ENCODE results near the gene MAGOHB. TPM values are rescaled to one million over a fixed set of nuclear protein-coding genes. Genes with fewer than 3 reads are reported as not detected.

The MAGOHB gene
- total and polyA plus RNA-seq, 2 of the 4 experiments (the other 2 are of a cell fraction), result 6.3 to 20.3 TPM

GRCh38 chr12:10635306-10635705 lies 21.9 kb upstream of the MAGOHB start:
- no peaks in the 10 kb centered on the region for H4K20me1 ChIP-seq (ENCODE audit: insufficient read depth, low read length)
- H2AFZ ChIP-seq (replicated peaks; ENCODE audit: low read length, poor library complexity), result no peak overlapping the region
- ATAC-seq (ENCODE audit: low read depth) (no peak), DNase-seq (no peak)
- H2BK20ac ChIP-seq (ENCODE audit: low read depth, low read length), result peak overlapping the region; percentile 84
- H3K4ac ChIP-seq (ENCODE audit: low read depth, low read length), result peak overlapping the region; percentile 50; the same call in 1 of the 2 replicates
- no TSS peak for BruUV-seq (replicated peaks)
- peak overlapping the region; percentile 16 to 74; a peak in 3 of 4 replicates for H4K8ac ChIP-seq (ENCODE audit: low read depth in 2 of 2, low read length in 2 of 2)
- peaks cover 8% of the 10 kb centered on the region; the same call in 1 of the 2 replicates for H3K4me1 ChIP-seq (ENCODE audit: control insufficient read depth, insufficient read depth, low read length)
- no peak overlapping the region for H3K18ac ChIP-seq (ENCODE audit: low read depth, low read length)
- H3K9me1 ChIP-seq (ENCODE audit: insufficient read depth, low read length), result no peaks in the 10 kb centered on the region
- ChIA-PET POLR2A (ENCODE audit: unreplicated experiment) (no interaction called here), CTCF (no interaction called here)
- H3K27me3 ChIP-seq (ENCODE audit: control insufficient read depth, insufficient read depth, low read length), result no peaks in the 10 kb centered on the region
- no peak overlapping the region for H2AK9ac ChIP-seq (replicated peaks; ENCODE audit: low read depth, low read length, poor library complexity)
- H3K23ac ChIP-seq (ENCODE audit: low read depth, low read length), result no peak overlapping the region
- TF ChIP-seq BHLHE40 (IDR thresholded peaks at IDR 0.05; ENCODE audit: low read depth, low read length) (no peak), MXI1 (IDR thresholded peaks at IDR 0.05; ENCODE audit: borderline replicate concordance, low read depth, low read length) (no peak), RFX5 (IDR thresholded peaks at IDR 0.05; ENCODE audit: low read depth, low read length) (no peak), CEBPB (IDR thresholded peaks at IDR 0.05; ENCODE audit: low read depth, low read length) (no peak), NFE2L2 (IDR thresholded peaks at IDR 0.05; ENCODE audit: low read depth, low read length) (no peak), MAZ (IDR thresholded peaks at IDR 0.05; ENCODE audit: borderline replicate concordance, low read depth, low read length) (no peak), USF2 (IDR thresholded peaks at IDR 0.05; ENCODE audit: low read depth, low read length) (no peak), CTCF (conservative IDR thresholded peaks at IDR 0.05; ENCODE audit: low read depth, low read length) (no peak), ELK1 (IDR thresholded peaks at IDR 0.05; ENCODE audit: borderline replicate concordance, low read depth, low read length) (no peak), MAFK (IDR thresholded peaks at IDR 0.05; ENCODE audit: low read depth, low read length) (no peak), CHD1 (IDR thresholded peaks at IDR 0.05; ENCODE audit: low read depth, low read length) (no peak), POLR2A (IDR thresholded peaks at IDR 0.05; ENCODE audit: low read depth, low read length) (no peak), SMC3 (IDR thresholded peaks at IDR 0.05; ENCODE audit: low read depth, low read length) (no peak), RCOR1 (IDR thresholded peaks at IDR 0.05; ENCODE audit: insufficient replicate concordance, low read length) (no peak), RAD21 (IDR thresholded peaks at IDR 0.05; ENCODE audit: low read length) (no peak), FOS (IDR thresholded peaks at IDR 0.05; ENCODE audit: low read depth, low read length) (no peak)
- H4K91ac ChIP-seq (ENCODE audit: insufficient read depth, low read depth, low read length), result peak overlapping the region; percentile 75; the same call in 1 of the 2 replicates
- peak overlapping the region; percentile 35; the same call in 1 of the 3 replicates for H2BK15ac ChIP-seq (ENCODE audit: low read depth, low read length)
- no peak overlapping the region for H3K56ac ChIP-seq (ENCODE audit: extremely low read depth, insufficient read depth, low read length)
- no peaks in the 10 kb centered on the region for H3K79me1 ChIP-seq (ENCODE audit: low read depth in 1 of 2, low read length in 2 of 2)
- H3K4me3 ChIP-seq (ENCODE audit: insufficient read depth, low read depth, low read length), result no peak overlapping the region
- dilution Hi-C loops (cut with HindIII; ENCODE audit: low sequenced_read_pairs, unreplicated experiment), result no loop called here
- intact Hi-C loops (cut with micrococcal nuclease), result no loop called here
- WGBS, 2 experiments (ENCODE audit: extremely low coverage in 2 of 2, insufficient read length in 1 of 2), result no CpG with 5 or more reads among the region's 2 CpGs
- no peaks in the 10 kb centered on the region for H3K36me3 ChIP-seq (ENCODE audit: control insufficient read depth, insufficient read depth, low read length)
- no peak overlapping the region for H3K4me2 ChIP-seq (ENCODE audit: low read depth, low read length)
- in situ Hi-C loops (cut with MboI; ENCODE audit: low sequenced_read_pairs), result no loop called here
- H3K14ac ChIP-seq (replicated peaks; ENCODE audit: low read depth, low read length), result 0 out of 2 replicates have a peak overlapping the region, but pooled peaks have one; percentile 48
- H2BK120ac ChIP-seq (ENCODE audit: low read depth, low read length), result peak overlapping the region; percentile 85
- no peaks in the 10 kb centered on the region for H3K9me3 ChIP-seq (ENCODE audit: control insufficient read depth, insufficient read depth, low read length)
- no peak overlapping the region for H3K27ac ChIP-seq (ENCODE audit: insufficient read depth, low read length)
- peak overlapping the region; percentile 76 for H2BK5ac ChIP-seq (ENCODE audit: low read depth, low read length, poor library complexity, severe bottlenecking)
- no peak overlapping the region; the same call in 1 of the 2 replicates for H2AK5ac ChIP-seq (ENCODE audit: low read depth, low read length)
- H3K9ac ChIP-seq (ENCODE audit: low read depth, low read length), result no peak overlapping the region
- H4K5ac ChIP-seq (ENCODE audit: low read depth, low read length), result no peak overlapping the region
